IPS-18c (cell line): ENCODE measurements around the gene OPCML.

Source experiments
- H3K4me3 ChIP-seq: 2 replicates; pipeline ENCODE4 v1.7.0; 2013; ENCODE audit warnings: low read depth, mild to moderate bottlenecking, low read length, moderate library complexity; ENCODE audit not compliant: insufficient read depth
- H3K9me3 ChIP-seq: one replicate; pipeline ENCODE4 v1.6.1; 2013; ENCODE audit warnings: mild to moderate bottlenecking, low read length, moderate library complexity; ENCODE audit not compliant: control insufficient read depth, insufficient read depth

The OPCML gene

GRCh38 chr11:132942611-132943356 is 589.5 kb downstream of the OPCML start:
- Histone ChIP-seq H3K4me3 (peak overlapping the region; percentile 75), H3K9me3 (no peaks in the 10 kb centered on the region)

DNA sequence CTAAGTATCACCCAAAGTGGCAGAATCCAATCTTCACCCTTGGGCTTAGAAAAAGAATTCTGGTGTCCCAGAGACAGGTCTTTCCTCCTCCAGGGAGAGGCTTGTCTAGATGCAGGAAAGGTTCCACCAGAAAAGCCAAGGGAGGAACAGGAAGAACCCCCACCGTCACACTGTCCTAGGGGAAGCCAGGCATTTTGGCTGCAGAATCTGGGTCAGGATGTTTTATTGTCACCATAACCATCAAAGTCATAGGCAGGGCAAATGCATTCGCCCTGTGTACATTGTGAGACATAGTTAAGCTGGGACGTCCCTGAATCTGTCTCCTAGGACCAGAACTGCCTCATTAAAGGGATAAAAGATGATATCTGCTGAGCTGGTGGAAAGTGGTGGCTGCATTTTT is 590.5 kb downstream of the OPCML start:
- H3K4me3 ChIP-seq = no peak overlapping the region
- no peaks in the 10 kb centered on the region for H3K9me3 ChIP-seq

GRCh38 chr11:132941024-132941646 is 591.2 kb downstream of the OPCML start:
- H3K4me3 ChIP-seq = no peak overlapping the region
- H3K9me3 ChIP-seq = no peaks in the 10 kb centered on the region

GRCh38 chr11:132937016-132937415 is 595.3 kb downstream of the OPCML start:
- no peak overlapping the region for H3K4me3 ChIP-seq
- no peaks in the 10 kb centered on the region for H3K9me3 ChIP-seq

DNA sequence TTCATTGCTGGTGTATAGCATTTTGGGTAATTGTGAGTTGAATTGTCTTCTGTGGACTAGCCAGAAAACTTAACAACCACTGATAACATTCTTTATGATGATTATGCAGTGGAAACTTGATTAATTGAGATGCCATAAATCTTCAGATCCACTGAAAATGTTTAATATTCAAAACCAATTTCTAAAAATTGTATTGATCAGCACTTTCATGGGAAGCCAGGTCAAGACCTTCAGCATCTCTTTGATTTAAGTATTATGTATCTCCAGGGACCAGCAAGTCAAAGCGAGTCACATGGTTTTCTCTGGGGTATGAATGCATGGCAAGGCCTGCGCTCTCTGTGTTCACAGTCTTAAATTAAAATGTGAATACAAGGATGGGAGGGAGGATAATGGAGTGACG is 596.9 kb downstream of the OPCML start:
- Histone ChIP-seq H3K9me3 (no peaks in the 10 kb centered on the region), H3K4me3 (no peak overlapping the region)

- Histone ChIP-seq H3K9me3 (no peaks in the 10 kb centered on the region), H3K4me3 (no peak overlapping the region)
These were observed 598.6 kb downstream of the OPCML start for GRCh38 chr11:132933703-132934102.

DNA sequence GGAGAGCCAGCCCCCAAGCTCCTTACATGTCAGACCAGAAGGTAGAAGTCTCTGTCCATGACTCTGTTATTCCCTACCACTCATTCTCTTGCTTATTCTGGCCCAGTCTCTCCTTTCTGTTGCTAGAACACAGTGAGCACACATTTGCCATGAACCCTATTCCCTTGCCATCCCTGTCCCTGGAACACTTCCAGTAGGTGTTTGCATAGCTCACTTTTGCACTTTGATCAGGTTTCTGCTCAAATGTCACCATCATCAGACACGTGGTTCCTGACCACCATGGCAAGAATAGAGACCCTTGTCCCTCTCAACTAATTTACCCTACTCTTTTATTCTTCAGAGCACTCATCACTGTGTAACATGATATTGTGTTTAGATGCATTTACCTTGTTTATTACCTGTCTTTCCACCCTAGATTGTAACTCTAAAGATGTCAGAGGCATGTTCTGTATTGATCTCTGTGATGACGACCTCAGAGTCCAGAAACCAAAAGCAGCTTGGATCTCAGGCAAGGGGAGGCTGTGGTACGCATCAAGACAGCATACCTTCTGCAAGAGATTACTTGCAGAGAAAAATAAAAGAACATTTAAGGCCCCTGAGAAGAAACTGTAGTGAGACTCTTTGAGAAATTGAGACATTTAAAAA is 606.4 kb downstream of the OPCML start:
- no peak overlapping the region for H3K4me3 ChIP-seq
- H3K9me3 ChIP-seq = no peaks in the 10 kb centered on the region

GRCh38 chr11:132921597-132921996 is 610.7 kb downstream of the OPCML start:
- H3K9me3 ChIP-seq = no peaks in the 10 kb centered on the region

GRCh38 chr11:132920451-132921096 is 611.7 kb downstream of the OPCML start:
- Histone ChIP-seq H3K9me3 (no peaks in the 10 kb centered on the region), H3K4me3 (no peak overlapping the region)

More at GRCh38 chr11:132921597-132921996, 610.7 kb downstream of the OPCML start:
- H3K4me3 ChIP-seq = no peak overlapping the region

- H3K9me3 ChIP-seq = no peaks in the 10 kb centered on the region
- H3K4me3 ChIP-seq = no peak overlapping the region
These were observed 617.7 kb downstream of the OPCML start for GRCh38 chr11:132914600-132914999.

DNA sequence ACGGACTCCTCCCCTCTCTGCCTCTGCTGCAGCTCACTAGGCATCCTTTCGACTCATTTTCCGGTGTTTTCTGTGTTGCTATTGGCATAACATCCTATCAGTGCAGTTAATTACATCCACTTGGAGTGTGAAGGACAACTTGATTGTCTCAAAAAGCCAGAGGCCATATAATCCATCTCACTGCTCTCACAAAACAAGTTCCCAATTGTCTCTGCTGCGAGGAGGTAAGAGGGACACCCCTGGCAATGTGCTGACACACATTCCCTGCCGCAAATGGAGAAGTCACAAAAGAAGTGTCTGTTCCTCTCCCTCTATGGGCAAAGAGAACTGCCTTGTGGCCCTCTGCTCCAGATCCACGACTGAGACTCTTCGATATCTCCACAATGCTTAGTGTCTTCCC is 618.4 kb downstream of the OPCML start:
- H3K4me3 ChIP-seq = no peak overlapping the region

DNA sequence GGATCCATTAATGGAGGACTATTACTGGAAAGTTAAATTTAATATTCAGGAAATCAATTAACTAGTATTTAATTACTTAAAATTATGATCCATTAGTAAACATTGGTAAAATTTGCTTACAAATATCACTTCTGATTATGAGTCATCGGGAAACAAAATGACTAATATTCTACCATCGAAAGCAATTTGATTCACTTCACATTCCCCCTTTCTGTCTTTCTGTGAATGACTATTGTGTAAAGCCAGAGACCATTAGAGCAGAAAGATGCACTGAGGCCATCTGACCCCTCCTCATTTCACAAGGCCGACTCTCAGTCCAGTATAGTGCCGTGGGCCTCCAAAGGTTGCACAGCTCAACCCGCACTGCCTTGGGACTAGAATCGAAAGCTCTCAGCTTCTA is 619.0 kb downstream of the OPCML start:
- no peaks in the 10 kb centered on the region for H3K9me3 ChIP-seq

More for the DNA sequence above, 618.4 kb downstream of the OPCML start:
- H3K9me3 ChIP-seq = no peaks in the 10 kb centered on the region

GRCh38 chr11:132911186-132911585 is 621.1 kb downstream of the OPCML start:
- Histone ChIP-seq H3K9me3 (no peaks in the 10 kb centered on the region), H3K4me3 (no peak overlapping the region)

More for the DNA sequence above, 619.0 kb downstream of the OPCML start:
- H3K4me3 ChIP-seq = no peak overlapping the region

DNA sequence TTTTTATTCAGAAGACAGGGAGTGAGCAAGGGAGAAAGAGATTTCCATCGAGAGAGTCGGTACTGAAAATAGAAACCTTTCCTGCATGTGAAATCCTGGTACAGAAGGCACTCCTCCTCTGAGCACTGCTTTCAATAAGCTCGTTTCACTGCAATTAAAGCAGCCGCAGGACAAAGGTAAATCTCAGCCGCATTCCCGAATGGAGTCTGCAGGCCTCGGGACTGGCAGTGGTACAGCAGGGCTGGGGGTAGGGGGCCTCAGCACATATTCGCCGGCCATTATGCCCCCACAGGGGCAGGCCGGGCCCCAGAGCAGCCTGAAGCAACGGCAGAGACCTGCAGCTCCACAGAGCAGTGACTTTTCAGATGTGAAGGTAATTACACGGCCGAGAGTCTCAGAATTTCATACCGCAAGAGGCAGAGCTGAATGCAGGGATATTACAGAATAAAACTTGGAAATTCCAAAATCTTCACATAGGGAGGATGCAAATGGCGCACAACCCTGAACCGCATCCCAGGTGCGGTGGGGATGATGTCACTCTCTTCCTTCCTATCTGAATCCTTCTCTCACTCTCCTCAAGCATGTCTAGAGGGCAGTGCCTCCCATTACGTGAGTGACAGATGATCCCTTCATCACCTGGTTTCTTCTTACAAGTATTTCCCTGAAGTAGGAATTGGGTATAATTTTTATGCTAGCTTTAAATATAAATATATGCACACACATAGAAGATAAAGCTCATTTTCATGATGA is 622.1 kb downstream of the OPCML start:
- Histone ChIP-seq H3K9me3 (no peaks in the 10 kb centered on the region), H3K4me3 (no peak overlapping the region)

DNA sequence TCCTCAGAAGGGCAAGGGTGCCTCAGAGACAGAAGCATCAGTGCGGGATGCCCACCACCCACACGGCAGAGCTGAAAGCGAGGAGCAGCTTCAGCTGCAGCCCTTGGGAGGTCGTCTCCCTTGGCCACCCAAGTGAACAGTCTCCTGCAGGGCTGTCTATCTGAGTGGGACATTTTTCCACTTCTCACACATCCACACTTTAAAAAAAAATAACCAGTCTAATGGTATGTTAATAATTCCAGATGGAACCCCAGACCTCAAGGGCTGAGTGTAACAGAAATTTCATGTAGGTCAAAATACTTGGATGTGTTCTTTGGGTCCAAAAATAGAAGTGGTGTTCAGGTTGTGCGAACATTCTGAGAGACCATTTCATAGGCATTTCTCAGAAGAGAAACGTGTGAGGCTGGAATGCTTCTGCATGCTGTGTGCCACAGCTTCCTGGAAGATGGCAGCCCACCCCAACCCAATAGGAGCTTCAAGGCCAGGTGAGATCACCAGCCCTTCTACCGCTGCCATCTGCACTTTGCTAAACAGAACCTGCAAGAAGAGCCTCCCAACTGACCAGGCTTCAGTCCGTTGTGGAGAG is 623.2 kb downstream of the OPCML start:
- Histone ChIP-seq H3K9me3 (no peaks in the 10 kb centered on the region), H3K4me3 (no peak overlapping the region)

DNA sequence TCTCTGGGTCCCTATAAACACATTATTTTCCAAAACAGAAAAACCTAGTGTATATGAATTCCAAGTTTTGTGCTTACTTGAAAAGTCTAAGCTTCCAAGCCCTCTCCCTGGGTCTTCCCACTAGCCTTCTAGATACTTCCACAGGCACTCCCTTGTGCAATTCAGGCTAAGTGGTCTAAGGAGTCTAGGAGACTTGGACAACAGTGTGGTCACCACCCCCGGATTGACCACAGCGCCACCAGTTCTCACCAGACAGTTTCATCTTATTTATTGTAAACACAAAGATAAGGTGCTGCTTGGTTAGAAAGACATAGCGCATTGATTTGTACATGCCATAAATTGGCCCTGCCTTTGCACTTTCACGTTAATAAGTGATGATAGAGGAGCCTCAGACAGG is 623.9 kb downstream of the OPCML start:
- Histone ChIP-seq H3K9me3 (no peaks in the 10 kb centered on the region), H3K4me3 (no peak overlapping the region)
